PC-3 (cell line): ENCODE data around the gene KIAA0930. TPM values are rescaled to one million over a fixed set of nuclear protein-coding genes. Genes with fewer than 3 reads are reported as not detected.
A peak's percentile ranks its signal among the peaks of the same experiment; 100 is the strongest.

Source experiments
- ATAC-seq: fragments of 200-7000 bp; cut with Tn5 transposase; 2 replicates; pipeline ENCODE4 v1.9.1; 2020; ENCODE audit warnings: mild to moderate bottlenecking, moderate library complexity
- BruUV-seq: library from RNA; stranded (reverse); fragments of 400-500 nt; replicated peaks from 2 replicates; lab custom pipeline; 2021; lab: Mats Ljungman, UMichigan
- CTCF ChIA-PET: fragments of 300-600 bp; sonication (Branson Sonifier 250); formaldehyde crosslinking; loops from one replicate; lab custom pipeline; 2022; ENCODE audit warnings: antibody characterized with exemption; lab: Charles Lee
- POLR2A ChIA-PET: fragments of 300-600 bp; sonication (Branson Sonifier 250); formaldehyde crosslinking; loops from one replicate; lab custom pipeline; 2022; ENCODE audit warnings: antibody characterized with exemption; ENCODE audit not compliant: unreplicated experiment; lab: Charles Lee
- DNase-seq: peaks from one replicate; pipeline ENCODE4 v3.0.0-alpha.2; 2015
- H2AFZ ChIP-seq: fragments of 300-600 bp; sonication (generic); 2 replicates; pipeline ENCODE4 v1.6.0; 2016; ENCODE audit warnings: antibody characterized with exemption, low read length
- H3F3A ChIP-seq: fragments of 300-600 bp; sonication (generic); one replicate; pipeline ENCODE4 v1.6.0; 2017; ENCODE audit warnings: antibody characterized with exemption, low read length, control low read depth, mild to moderate bottlenecking; ENCODE audit not compliant: unreplicated experiment
- H3K27ac ChIP-seq: fragments of 300-600 bp; sonication (generic); 2 replicates; pipeline ENCODE4 v1.5.1; 2016; ENCODE audit warnings: mild to moderate bottlenecking, low read length
- H3K27me3 ChIP-seq: fragments of 300-600 bp; sonication (generic); 2 replicates; pipeline ENCODE4 v1.6.1; 2016; ENCODE audit warnings: low read length, mixed read lengths
- H3K36me3 ChIP-seq: fragments of 300-600 bp; sonication (generic); 2 replicates; pipeline ENCODE4 v1.6.1; 2016; ENCODE audit warnings: low read depth, mixed run types, low read length, mixed read lengths
- H3K4me1 ChIP-seq: fragments of 300-600 bp; sonication (generic); 2 replicates; pipeline ENCODE4 v1.5.1; 2016; ENCODE audit warnings: low read length; ENCODE audit not compliant: insufficient read depth
- H3K4me2 ChIP-seq: fragments of 300-600 bp; sonication (generic); 2 replicates; pipeline ENCODE4 v1.6.0; 2016; ENCODE audit warnings: low read length
- H3K4me3 ChIP-seq: fragments of 300-600 bp; sonication (generic); 2 replicates; pipeline ENCODE4 v1.5.1; 2016; ENCODE audit warnings: mild to moderate bottlenecking, low read length, mixed read lengths
- H3K79me2 ChIP-seq: fragments of 300-600 bp; sonication (generic); 2 replicates; pipeline ENCODE4 v1.6.1; 2017; ENCODE audit warnings: low read length, mixed read lengths
- H3K9ac ChIP-seq: fragments of 300-600 bp; sonication (generic); 2 replicates; pipeline ENCODE4 v1.6.0; 2016; ENCODE audit warnings: mild to moderate bottlenecking, low read length
- H3K9me2 ChIP-seq: fragments of 300-600 bp; sonication (generic); replicated peaks from 2 replicates; pipeline ENCODE4 v1.6.1; 2016; ENCODE audit warnings: mixed run types, low read length, mixed read lengths
- H3K9me3 ChIP-seq: fragments of 300-600 bp; sonication (generic); 2 replicates; pipeline ENCODE4 v1.6.1; 2016; ENCODE audit warnings: low read length, mixed read lengths
- H4K20me1 ChIP-seq: fragments of 300-600 bp; sonication (generic); 2 replicates; pipeline ENCODE4 v1.6.1; 2016; ENCODE audit warnings: low read length, mixed read lengths
- EZH2 ChIP-seq: fragments of 300-600 bp; sonication (generic); IDR thresholded peaks from one replicate; pipeline ENCODE4 v1.6.1; 2017; ENCODE audit warnings: antibody characterized with exemption, mild to moderate bottlenecking, low read length; ENCODE audit not compliant: unreplicated experiment
- EZH2phosphoT487 ChIP-seq: fragments of 300-600 bp; sonication (generic); IDR thresholded peaks from 2 replicates; pipeline ENCODE4 v1.6.1; 2018; ENCODE audit warnings: mild to moderate bottlenecking, antibody characterized with exemption, low read length, borderline replicate concordance
- intact Hi-C: fragments of 100-400 bp; cut with micrococcal nuclease; formaldehyde crosslinking; loops from 2 replicates; pipeline ENCODE4 v1.9.0; 2023
- total RNA-seq: library from RNA; depleted of rRNA; stranded (reverse); fragments of >200 nt; gene quantifications from 2 replicates; pipeline ENCODE4 v1.2.3, GENCODE V29; 2014
- TF ChIP-seq, protein P1 (sequence below): fragments of 300-600 bp; sonication (generic); conservative IDR thresholded peaks from 2 replicates; pipeline ENCODE4 v1.5.1; 2017; ENCODE audit warnings: antibody characterized with exemption, low read depth, mild to moderate bottlenecking, low read length

Gene KIAA0930
- total RNA-seq, 1 experiment from 2014 or later, result 29.8 TPM

DNA sequence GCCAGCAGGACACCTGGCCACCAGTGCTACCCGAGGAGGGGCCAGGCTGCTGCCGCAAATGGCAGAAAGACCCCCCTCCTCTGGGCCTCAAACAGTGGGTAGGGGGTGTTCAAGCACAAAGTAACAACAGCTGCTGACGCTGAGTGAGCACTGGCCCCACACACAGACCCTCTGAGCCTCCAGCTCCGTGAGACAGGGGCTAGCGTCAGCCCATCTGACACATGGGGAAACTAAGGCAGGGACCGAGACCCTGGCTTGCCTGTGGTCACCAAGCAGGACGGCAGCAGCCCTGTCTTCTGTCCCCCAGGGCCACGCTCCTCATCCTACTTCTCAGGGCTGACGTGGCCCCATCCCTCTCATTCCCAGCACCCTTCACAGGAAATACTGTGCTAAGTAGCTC lies 40.5 kb downstream of the KIAA0930 start:
- no peaks in the 10 kb centered on the region for H3K9me3 ChIP-seq
- TF ChIP-seq EZH2phosphoT487, result no peak
- TF ChIP-seq EZH2, result no peak
- TF ChIP-seq, protein P1, sequence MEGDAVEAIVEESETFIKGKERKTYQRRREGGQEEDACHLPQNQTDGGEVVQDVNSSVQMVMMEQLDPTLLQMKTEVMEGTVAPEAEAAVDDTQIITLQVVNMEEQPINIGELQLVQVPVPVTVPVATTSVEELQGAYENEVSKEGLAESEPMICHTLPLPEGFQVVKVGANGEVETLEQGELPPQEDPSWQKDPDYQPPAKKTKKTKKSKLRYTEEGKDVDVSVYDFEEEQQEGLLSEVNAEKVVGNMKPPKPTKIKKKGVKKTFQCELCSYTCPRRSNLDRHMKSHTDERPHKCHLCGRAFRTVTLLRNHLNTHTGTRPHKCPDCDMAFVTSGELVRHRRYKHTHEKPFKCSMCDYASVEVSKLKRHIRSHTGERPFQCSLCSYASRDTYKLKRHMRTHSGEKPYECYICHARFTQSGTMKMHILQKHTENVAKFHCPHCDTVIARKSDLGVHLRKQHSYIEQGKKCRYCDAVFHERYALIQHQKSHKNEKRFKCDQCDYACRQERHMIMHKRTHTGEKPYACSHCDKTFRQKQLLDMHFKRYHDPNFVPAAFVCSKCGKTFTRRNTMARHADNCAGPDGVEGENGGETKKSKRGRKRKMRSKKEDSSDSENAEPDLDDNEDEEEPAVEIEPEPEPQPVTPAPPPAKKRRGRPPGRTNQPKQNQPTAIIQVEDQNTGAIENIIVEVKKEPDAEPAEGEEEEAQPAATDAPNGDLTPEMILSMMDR, result no peak
- H3K79me2 ChIP-seq, result no peaks in the 10 kb centered on the region
- no peaks in the 10 kb centered on the region for H3K36me3 ChIP-seq
- H3K9me2 ChIP-seq, result no peaks in the 10 kb centered on the region
- H3K9ac ChIP-seq, result peak overlapping the region; percentile 94; the same call in 1 of the 2 replicates
- DNase-seq, result no peak
- H3K27me3 ChIP-seq, result no peaks in the 10 kb centered on the region
- peak overlapping the region; percentile 100 for H3K27ac ChIP-seq
- H4K20me1 ChIP-seq, result no peaks in the 10 kb centered on the region
- ATAC-seq, result no peak
- CTCF ChIA-PET, result no interaction called here
- H3K4me3 ChIP-seq, result no peak overlapping the region
- peaks cover 3% of the 10 kb centered on the region for H3F3A ChIP-seq
- H3K4me2 ChIP-seq, result peak overlapping the region; percentile 40; the same call in 1 of the 2 replicates
- H3K4me1 ChIP-seq, result peaks cover 25% of the 10 kb centered on the region
- POLR2A ChIA-PET, result no interaction called here
- H2AFZ ChIP-seq, result no peak overlapping the region
- intact Hi-C loops, result loop anchor here (5.0 kb wide), 1 partner anchor 47 kb away; no protein-coding TSS in a partner anchor
- BruUV-seq, result no TSS peak

DNA sequence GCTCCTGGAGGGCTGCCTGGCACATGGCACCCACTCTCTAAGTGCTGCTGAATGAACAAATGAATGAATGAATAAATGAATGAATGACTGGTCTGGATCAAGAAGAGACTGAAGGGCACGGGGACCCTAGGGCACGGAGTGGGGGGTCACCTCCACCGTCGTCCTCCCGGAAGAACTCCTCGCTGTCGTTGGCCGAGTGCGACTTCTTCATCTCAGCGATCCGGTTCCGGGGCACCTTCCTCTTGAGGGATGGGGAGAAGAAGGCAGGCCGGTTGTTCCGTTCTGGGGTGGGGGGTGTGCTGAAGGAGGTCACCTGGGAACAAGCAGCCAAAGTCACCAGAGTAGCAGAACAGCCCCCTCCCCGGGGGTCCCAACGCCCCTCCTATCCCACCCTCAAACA lies 41.0 kb downstream of the KIAA0930 start:
- H3K27me3 ChIP-seq, result no peaks in the 10 kb centered on the region
- no peaks in the 10 kb centered on the region for H3K79me2 ChIP-seq
- DNase-seq (no peak), ATAC-seq (no peak)
- ChIA-PET POLR2A (no interaction called here), CTCF (no interaction called here)
- H3F3A ChIP-seq, result peaks cover 3% of the 10 kb centered on the region
- H3K36me3 ChIP-seq, result no peaks in the 10 kb centered on the region
- TF ChIP-seq EZH2phosphoT487, result no peak
- TF ChIP-seq, protein P1, result no peak
- no peak for TF ChIP-seq EZH2
- H3K27ac ChIP-seq, result no peak overlapping the region
- intact Hi-C loops, result loop anchor here (5.0 kb wide), 1 partner anchor 48 kb away; no protein-coding TSS in a partner anchor
- H2AFZ ChIP-seq, result no peak overlapping the region
- no peak overlapping the region for H3K9ac ChIP-seq
- H3K4me2 ChIP-seq, result no peak overlapping the region
- H3K4me3 ChIP-seq, result no peak overlapping the region
- no peaks in the 10 kb centered on the region for H3K9me2 ChIP-seq
- no TSS peak for BruUV-seq
- H3K4me1 ChIP-seq, result peaks cover 25% of the 10 kb centered on the region
- no peaks in the 10 kb centered on the region for H3K9me3 ChIP-seq
- no peaks in the 10 kb centered on the region for H4K20me1 ChIP-seq

DNA sequence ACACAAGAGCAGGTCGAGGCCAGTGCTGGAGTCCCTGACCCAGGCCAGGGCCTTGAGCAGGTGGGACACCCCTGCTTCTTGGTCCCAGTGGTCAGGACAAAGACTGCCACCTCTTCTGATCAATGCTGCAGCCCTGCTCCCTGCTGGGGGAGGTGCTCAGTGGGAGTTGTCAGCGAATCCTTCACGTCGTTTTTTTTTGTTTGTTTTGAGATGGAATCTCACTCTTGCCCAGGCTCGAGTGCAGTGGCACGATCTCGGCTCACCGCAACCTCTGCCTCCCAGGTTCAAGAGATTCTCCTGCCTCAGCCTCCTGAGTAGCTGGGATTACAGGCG lies 42.3 kb downstream of the KIAA0930 start:
- H3K9me2 ChIP-seq, result no peaks in the 10 kb centered on the region
- no peak overlapping the region for H3K9ac ChIP-seq
- ATAC-seq (no peak), DNase-seq (no peak)
- no peak overlapping the region for H3K4me3 ChIP-seq
- no peaks in the 10 kb centered on the region for H3K79me2 ChIP-seq
- H3F3A ChIP-seq, result peaks cover 3% of the 10 kb centered on the region
- intact Hi-C loops, result no loop called here
- H4K20me1 ChIP-seq, result no peaks in the 10 kb centered on the region
- no TSS peak for BruUV-seq
- no peaks in the 10 kb centered on the region for H3K36me3 ChIP-seq
- H3K9me3 ChIP-seq, result no peaks in the 10 kb centered on the region
- no peak overlapping the region for H3K4me2 ChIP-seq
- ChIA-PET CTCF (no interaction called here), POLR2A (no interaction called here)
- TF ChIP-seq, protein P1, result no peak
- no peak for TF ChIP-seq EZH2
- TF ChIP-seq EZH2phosphoT487, result no peak
- no peak overlapping the region for H3K27ac ChIP-seq
- peaks cover 25% of the 10 kb centered on the region for H3K4me1 ChIP-seq
- H3K27me3 ChIP-seq, result no peaks in the 10 kb centered on the region
- no peak overlapping the region for H2AFZ ChIP-seq
